Osteocyte (in vitro differentiated cells): ENCODE data around the gene STXBP5L. TPM values are rescaled to one million over a fixed set of nuclear protein-coding genes. Genes with fewer than 3 reads are reported as not detected.
"Not testable (repeated sequence)": the region's sequence is repeated elsewhere in the genome, so short reads cannot be mapped to it uniquely, and the experiment has no call there.

ENCODE experiments used
- DNase-seq: peaks from one replicate; pipeline ENCODE4 v3.0.0; 2021; ENCODE audit warnings: mixed read lengths; ENCODE audit not compliant: unreplicated experiment; ENCODE audit errors: extremely low spot score
- H3K27ac Mint-ChIP-seq: one replicate; pipeline ENCODE4 v1.8.0; 2021; ENCODE audit warnings: mild to moderate bottlenecking, mixed read lengths; ENCODE audit not compliant: unreplicated experiment
- H3K27me3 Mint-ChIP-seq: one replicate; pipeline ENCODE4 v1.8.0; 2021; ENCODE audit warnings: mixed read lengths; ENCODE audit not compliant: unreplicated experiment
- H3K36me3 Mint-ChIP-seq: one replicate; pipeline ENCODE4 v1.8.0; 2021; ENCODE audit warnings: mixed read lengths; ENCODE audit not compliant: unreplicated experiment
- H3K4me1 Mint-ChIP-seq: one replicate; pipeline ENCODE4 v1.8.0; 2021; ENCODE audit warnings: mixed read lengths; ENCODE audit not compliant: unreplicated experiment
- H3K4me3 Mint-ChIP-seq: one replicate; pipeline ENCODE4 v1.8.0; 2021; ENCODE audit warnings: mild to moderate bottlenecking, moderate library complexity, mixed read lengths; ENCODE audit not compliant: unreplicated experiment
- H3K9me3 Mint-ChIP-seq: one replicate; pipeline ENCODE4 v1.8.0; 2021; ENCODE audit warnings: mixed read lengths; ENCODE audit not compliant: unreplicated experiment
- CTCF ChIP-seq: fragments of 200-600 bp; sonication (generic); IDR thresholded peaks from 2 replicates; pipeline ENCODE4 v1.5.0; 2021; ENCODE audit warnings: antibody characterized with exemption, mild to moderate bottlenecking, moderate library complexity
- total RNA-seq: library from RNA; stranded (reverse); gene quantifications from 2 replicates; pipeline ENCODE4 v1.2.1, GENCODE V29; 2021

Gene STXBP5L
- total RNA-seq, 1 donor from 2014 or later: not detected

GRCh38 chr3:121072133-121072532, 164.1 kb downstream of the STXBP5L start:
- TF ChIP-seq CTCF: no peak
- Mint-ChIP-seq H3K27ac (no peak overlapping the region), H3K4me3 (no peak overlapping the region)

GRCh38 chr3:121073011-121073410, 165.0 kb downstream of the STXBP5L start:
- TF ChIP-seq CTCF: no peak
- Mint-ChIP-seq H3K27me3 (no peaks in the 10 kb centered on the region), H3K4me3 (no peak overlapping the region), H3K4me1 (peaks cover 1% of the 10 kb centered on the region), H3K9me3 (peaks cover 4% of the 10 kb centered on the region), H3K27ac (no peak overlapping the region), H3K36me3 (no peaks in the 10 kb centered on the region)
- DNase-seq: no peak

More at GRCh38 chr3:121072133-121072532, 164.1 kb downstream of the STXBP5L start:
- no peaks in the 10 kb centered on the region for H3K27me3 Mint-ChIP-seq
- peaks cover 4% of the 10 kb centered on the region for H3K9me3 Mint-ChIP-seq
- H3K4me1 Mint-ChIP-seq: peaks cover 1% of the 10 kb centered on the region
- H3K36me3 Mint-ChIP-seq: no peaks in the 10 kb centered on the region
- DNase-seq: no peak

- Mint-ChIP-seq H3K27me3 (no peaks in the 10 kb centered on the region), H3K36me3 (no peaks in the 10 kb centered on the region), H3K4me1 (peaks cover 1% of the 10 kb centered on the region), H3K9me3 (peaks cover 4% of the 10 kb centered on the region), H3K4me3 (no peak overlapping the region), H3K27ac (no peak overlapping the region)
- no peak for TF ChIP-seq CTCF
- no peak for DNase-seq
These were observed 167.2 kb downstream of the STXBP5L start for GRCh38 chr3:121075191-121075590.

GRCh38 chr3:121078378-121079101, 170.5 kb downstream of the STXBP5L start:
- H3K27me3 Mint-ChIP-seq, H3K9me3 Mint-ChIP-seq, DNase-seq, H3K27ac Mint-ChIP-seq, H3K4me3 Mint-ChIP-seq, H3K36me3 Mint-ChIP-seq, H3K4me1 Mint-ChIP-seq: not testable (repeated sequence)

GRCh38 chr3:121096953-121097352, 188.9 kb downstream of the STXBP5L start:
- H3K36me3 Mint-ChIP-seq: no peaks in the 10 kb centered on the region
- no peak for TF ChIP-seq CTCF
- H3K9me3 Mint-ChIP-seq: peaks cover 6% of the 10 kb centered on the region
- no peak for DNase-seq
- H3K27ac Mint-ChIP-seq: no peak overlapping the region
- H3K4me1 Mint-ChIP-seq: no peaks in the 10 kb centered on the region
- H3K4me3 Mint-ChIP-seq: no peak overlapping the region
- no peaks in the 10 kb centered on the region for H3K27me3 Mint-ChIP-seq

GRCh38 chr3:121111086-121111485, 203.1 kb downstream of the STXBP5L start:
- not testable (repeated sequence) for H3K4me1 Mint-ChIP-seq, H3K9me3 Mint-ChIP-seq, H3K4me3 Mint-ChIP-seq, H3K27me3 Mint-ChIP-seq, H3K36me3 Mint-ChIP-seq, DNase-seq, H3K27ac Mint-ChIP-seq
